Muscle of arm (tissue), 14 donors: ENCODE data around the gene MTREX. TPM values are rescaled to one million over a fixed set of nuclear protein-coding genes. Genes with fewer than 3 reads are reported as not detected.
"Not testable (repeated sequence)": the region's sequence is repeated elsewhere in the genome, so short reads cannot be mapped to it uniquely, and the experiment has no call there.

Source experiments
- DNase-seq: peaks from one replicate; pipeline ENCODE4 v3.0.0-alpha.2; 2013
- long read RNA-seq, 11 donors: transcript quantifications; one replicate each; lab custom pipeline, GENCODE V29; 2026
- polyA plus RNA-seq, 12 donors: library from polyadenylated mRNA; unstranded; fragments of 120-200 nt; gene quantifications; one replicate each; pipeline ENCODE4 v1.2.1, GENCODE V29; 2013; ENCODE audit not compliant: insufficient read length in 12 of 12

The MTREX gene
- 10 to 100 TPM in 11 of 12 donors, not detected in 1; 29.8 to 82.3 (median 70.5) TPM for polyA plus RNA-seq
- long read RNA-seq, donor 1, full-length matches to known transcripts, result 2 of 11 reads
- long read RNA-seq, donor 1, partial matches to known transcripts, result 9 of 11 reads
- long read RNA-seq, donor 1, other reads (novel, unspliced or antisense), result 0 of 11 reads
- long read RNA-seq, donor 2, full-length matches to known transcripts, result 7 of 100 reads
- long read RNA-seq, donor 2, partial matches to known transcripts, result 93 of 100 reads
- long read RNA-seq, donor 2, other reads (novel, unspliced or antisense), result 0 of 100 reads
- long read RNA-seq, donor 3, full-length matches to known transcripts, result 1 of 1 reads
- long read RNA-seq, donor 3, partial matches to known transcripts, result 0 of 1 reads
- long read RNA-seq, donor 3, other reads (novel, unspliced or antisense), result 0 of 1 reads
- long read RNA-seq, donor 4, result 0 reads
- long read RNA-seq, donor 5, full-length matches to known transcripts, result 6 of 210 reads
- long read RNA-seq, donor 5, partial matches to known transcripts, result 190 of 210 reads
- long read RNA-seq, donor 5, other reads (novel, unspliced or antisense), result 14 of 210 reads
- long read RNA-seq, donor 6, full-length matches to known transcripts, result 2 of 7 reads
- long read RNA-seq, donor 6, partial matches to known transcripts, result 5 of 7 reads
- long read RNA-seq, donor 6, other reads (novel, unspliced or antisense), result 0 of 7 reads
- long read RNA-seq, donor 7, full-length matches to known transcripts, result 2 of 35 reads
- long read RNA-seq, donor 7, partial matches to known transcripts, result 28 of 35 reads
- long read RNA-seq, donor 7, other reads (novel, unspliced or antisense), result 5 of 35 reads
- long read RNA-seq, donor 8, full-length matches to known transcripts, result 6 of 163 reads
- long read RNA-seq, donor 8, partial matches to known transcripts, result 134 of 163 reads
- long read RNA-seq, donor 8, other reads (novel, unspliced or antisense), result 23 of 163 reads
- long read RNA-seq, donor 9, partial matches to known transcripts, result 97 of 158 reads
- long read RNA-seq, donor 9, other reads (novel, unspliced or antisense), result 61 of 158 reads
- long read RNA-seq, donor 10, full-length matches to known transcripts, result 4 of 97 reads
- long read RNA-seq, donor 10, partial matches to known transcripts, result 24 of 97 reads
- long read RNA-seq, donor 10, other reads (novel, unspliced or antisense), result 69 of 97 reads
- long read RNA-seq, donor 11, full-length matches to known transcripts, result 1 of 86 reads
- long read RNA-seq, donor 11, partial matches to known transcripts, result 73 of 86 reads
- long read RNA-seq, donor 11, other reads (novel, unspliced or antisense), result 12 of 86 reads

DNA sequence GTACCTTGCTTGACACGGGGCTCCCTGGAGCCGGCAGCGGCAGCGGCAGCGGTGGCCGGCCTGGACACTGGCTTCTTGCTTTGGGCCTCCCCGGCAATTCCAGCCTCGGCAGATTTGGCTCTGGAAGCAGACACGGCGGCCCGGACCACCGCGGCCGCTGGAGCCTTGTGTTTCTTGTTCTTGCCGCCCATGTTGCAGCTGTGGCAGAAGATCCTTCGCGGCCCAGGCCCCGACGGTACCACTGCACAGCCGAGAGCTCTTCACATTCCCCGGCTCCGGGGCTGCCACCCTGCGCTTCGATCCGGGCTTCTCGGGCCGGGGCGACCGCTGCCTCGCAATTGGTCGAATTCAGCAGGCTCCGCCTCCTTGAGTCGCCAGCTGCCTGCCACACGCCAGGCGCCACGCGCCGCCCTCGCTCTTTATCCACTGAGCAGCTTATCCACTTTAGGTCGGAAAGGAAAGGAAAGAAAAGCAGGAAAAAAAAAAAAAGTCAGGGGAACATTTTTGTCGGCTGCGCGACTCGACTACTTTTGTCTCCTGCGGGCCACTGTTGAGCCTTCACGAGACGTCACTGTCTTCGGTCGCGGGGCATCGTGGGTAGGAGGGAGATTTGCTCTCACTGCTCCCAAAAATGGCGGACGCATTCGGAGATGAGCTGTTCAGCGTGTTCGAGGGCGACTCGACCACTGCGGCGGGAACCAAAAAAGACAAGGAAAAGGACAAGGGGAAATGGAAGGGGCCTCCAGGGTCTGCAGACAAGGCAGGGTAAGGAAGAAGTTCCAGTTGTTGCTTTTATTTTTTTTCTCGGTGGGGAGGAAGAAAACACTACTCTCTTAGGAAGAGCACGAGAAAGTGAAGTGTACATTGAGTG, at the start of gene MTREX, which contains the start of gene DHX29:
TSS of gene MTREX (plus strand) at position 607 of the 871 bp plus-strand sequence. CDS start at position 632, 25 bp downstream.
TSS of gene DHX29 (minus strand) at position 312 of the 871 bp plus-strand sequence. CDS start at position 191, 121 bp downstream.
- DNase-seq, result peak; percentile 95

DNA sequence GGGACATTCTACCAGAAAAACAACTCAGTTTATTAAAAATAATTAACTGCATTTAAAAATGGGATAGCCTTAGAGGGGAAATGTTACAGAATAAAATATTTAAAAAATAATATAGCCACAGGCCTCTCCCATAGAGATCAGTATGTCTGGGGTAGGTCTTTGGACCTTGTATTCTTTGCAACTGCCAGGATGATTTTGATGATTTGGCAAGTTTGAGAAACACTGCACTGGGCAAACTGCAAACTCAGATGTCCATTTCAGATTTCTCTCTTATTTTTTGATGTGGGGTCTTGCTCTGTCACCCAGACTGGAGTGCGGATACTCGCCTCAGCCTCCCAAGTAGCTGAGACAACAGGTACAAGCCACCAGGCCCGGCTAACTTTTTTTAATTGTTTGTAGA, 49.5 kb upstream of the MTREX start:
- no peak for DNase-seq

DNA sequence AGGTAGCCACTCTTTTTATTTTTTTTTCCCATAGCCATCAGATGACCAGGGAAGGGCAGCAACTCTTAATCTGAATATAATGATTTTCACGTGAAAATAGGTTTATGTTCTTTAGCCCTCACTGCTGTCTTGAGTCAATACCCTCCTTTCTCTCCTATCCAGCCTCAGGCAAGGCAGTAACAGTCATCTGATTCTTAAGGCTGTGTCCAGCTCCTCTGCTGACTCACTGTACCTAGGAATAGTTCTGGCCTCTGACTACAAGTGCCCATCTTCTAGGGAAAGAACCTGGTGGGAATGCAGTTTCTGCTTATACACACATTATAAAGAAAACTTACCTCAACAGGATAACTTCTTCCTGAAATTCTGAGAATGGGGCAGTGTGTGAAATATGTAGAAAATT, 31.0 kb upstream of the MTREX start:
- DNase-seq, result no peak

DNA sequence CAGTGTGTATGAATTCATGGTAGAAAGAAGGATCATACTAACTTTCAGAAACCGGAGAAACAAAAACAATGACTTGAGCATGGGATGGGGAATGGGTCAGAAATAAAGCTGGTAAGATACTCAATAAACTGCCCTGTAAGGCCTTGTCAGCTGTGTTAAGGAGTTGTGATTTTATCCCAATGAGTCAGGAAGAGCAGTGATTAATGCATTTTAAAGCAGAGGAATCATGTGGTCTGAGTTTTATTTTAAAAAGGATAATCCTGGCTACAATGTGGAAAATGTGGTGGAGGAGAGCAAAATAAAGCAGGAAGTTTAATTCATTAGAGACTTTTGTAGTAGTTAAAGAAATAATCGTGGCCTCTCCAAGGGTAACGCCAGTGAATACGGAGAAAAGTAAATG, 29.0 kb upstream of the MTREX start:
- no peak for DNase-seq

DNA sequence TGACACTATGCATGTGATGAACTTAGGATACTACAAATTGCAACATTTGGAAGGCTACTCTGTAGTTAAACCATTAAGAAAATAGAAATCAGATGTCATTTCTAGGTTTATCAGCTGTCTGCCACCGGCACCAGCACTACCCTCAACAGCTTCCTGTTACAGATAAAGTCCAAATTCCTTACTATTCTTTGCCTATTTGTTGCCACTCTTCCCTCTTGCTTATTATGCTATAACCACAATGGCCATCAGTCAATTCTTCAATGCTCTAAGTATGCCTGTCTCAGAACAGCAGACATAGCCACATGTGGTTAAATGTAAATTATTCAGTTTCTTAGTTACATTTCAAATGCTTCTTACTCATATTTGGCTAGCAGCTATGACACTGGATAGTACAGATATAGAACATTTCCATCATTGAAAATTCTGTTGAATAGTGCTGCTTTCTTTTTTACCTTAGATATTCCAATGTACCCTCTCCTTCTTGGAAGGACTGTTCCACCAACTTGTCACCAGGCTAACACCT, 21.3 kb upstream of the MTREX start:
- DNase-seq, result no peak

DNA sequence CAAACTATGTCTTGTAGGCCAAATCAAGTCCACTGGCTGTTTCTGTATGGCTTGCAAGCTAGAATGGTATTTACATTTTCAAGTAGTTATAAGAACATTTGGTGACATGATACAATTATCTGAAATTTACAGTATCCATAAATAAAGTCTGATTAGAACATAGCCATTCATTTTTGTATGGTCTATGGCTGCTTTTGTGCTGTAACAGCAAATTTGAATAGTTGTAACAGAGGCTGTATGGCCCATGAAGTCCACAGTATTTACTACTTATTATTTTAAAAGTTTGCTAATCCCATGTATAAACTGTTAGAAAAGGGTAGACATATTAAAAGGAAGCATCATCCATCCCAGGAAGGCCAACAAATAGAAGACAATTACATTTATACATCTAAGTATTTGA, 18.0 kb upstream of the MTREX start:
- DNase-seq, result no peak

- DNase-seq, result no peak
Measured at GRCh38 chr5:55290991-55291390, 16.8 kb upstream of the MTREX start.

DNA sequence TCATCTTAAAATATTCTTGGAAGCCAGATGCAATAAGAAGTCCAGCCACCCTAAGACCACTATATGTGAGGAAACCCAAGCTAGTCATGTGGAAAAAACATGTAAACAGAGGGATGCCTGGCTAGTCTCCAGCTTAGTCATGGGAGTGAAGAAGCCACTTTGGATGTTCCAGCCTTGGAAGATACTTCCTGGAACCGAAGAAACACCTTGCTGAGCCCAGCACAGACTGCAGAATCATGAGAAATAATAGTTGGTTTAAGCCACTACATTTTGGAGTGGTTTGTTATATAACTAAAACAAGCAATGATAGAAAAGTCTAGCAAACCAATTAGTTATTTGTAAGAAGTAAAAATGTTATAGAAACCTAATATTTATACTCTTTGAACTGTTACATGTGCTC, 12.9 kb upstream of the MTREX start:
- DNase-seq, result no peak

- no peak for DNase-seq
Measured at GRCh38 chr5:55300890-55301289, 6.9 kb upstream of the MTREX start.

DNA sequence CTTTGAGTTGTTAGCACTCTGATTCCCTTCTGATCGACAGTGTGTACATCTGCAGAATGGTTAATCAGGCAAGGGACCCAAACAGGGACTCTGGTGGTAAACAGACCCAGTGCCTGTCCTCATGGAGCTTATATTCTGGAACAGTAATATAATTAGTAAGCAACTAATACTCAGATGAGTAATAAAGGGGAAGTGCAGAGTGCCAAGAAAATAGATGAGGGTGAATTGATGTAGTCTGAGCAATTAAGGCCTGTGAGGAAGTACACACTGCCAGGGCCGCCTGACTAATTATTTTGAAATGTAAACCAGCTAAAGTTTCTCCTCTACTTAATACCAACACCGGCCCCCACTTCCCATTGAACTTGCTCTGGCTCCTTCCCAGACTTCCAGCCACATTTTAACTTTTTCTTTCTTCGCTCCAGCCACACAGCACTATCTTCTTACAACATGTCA, 4.5 kb upstream of the MTREX start:
- DNase-seq, result no peak

GRCh38 chr5:55304584-55304983, 3.2 kb upstream of the MTREX start:
- no peak for DNase-seq

GRCh38 chr5:55305345-55305744, 2.4 kb upstream of the MTREX start:
- DNase-seq, result no peak

DNA sequence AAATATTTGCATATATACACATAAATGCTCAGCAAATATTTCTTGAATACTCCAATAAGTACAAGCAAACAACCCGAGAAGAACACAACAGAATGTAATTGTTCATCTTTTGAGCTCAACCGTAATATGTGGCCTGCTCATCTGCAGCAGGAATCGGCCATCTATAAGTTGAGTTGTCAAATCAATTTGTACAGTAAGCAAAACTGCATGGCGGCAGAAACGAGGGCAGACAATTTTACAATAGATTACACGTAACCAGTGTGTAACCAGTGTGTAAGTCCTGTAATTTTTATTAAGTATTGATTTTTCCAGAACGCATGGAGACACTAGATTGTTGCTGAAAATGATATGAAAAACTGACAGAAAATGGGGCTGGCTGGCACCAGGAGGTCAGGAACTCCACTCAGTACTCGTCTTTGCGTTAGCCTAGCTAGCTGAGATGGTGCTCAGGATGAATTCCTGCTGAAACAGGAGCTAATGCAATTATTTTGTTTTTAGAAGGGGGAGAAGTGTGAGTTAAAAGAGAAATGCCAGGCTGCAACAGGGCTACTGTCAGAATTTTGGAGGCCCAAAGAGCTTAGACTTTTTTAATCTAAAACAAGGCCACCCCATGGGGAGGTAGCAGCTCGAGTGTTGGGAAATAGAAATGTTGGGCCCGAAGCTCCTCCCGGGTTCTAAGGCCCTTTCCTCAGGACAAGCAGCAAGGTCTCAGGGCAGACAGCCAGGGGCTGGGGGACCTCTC, 977 bp upstream of the MTREX start:
- no peak for DNase-seq

GRCh38 chr5:55308254-55308836, 556 bp downstream of the MTREX start:
- DNase-seq, result no peak

- no peak for DNase-seq
Measured at GRCh38 chr5:55313870-55314617, 6.3 kb downstream of the MTREX start.

DNA sequence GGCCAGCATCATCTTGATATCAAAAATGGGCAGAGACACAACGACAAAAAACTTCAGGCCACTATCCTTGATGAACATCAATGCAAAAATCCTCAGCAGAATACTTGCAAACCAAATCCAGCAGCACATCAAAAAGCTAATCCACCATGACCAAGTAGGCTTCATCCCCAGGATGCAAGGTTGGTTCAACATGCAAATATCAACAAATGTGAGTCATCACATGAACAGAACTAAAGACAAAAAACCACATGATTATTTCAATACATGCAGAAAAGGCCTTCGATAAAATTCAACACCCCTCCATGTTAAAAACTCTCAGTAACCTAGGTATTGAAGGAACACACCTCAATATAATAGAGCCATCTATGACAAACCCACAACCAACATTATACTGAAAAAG, 8.5 kb downstream of the MTREX start:
- DNase-seq, result no peak

DNA sequence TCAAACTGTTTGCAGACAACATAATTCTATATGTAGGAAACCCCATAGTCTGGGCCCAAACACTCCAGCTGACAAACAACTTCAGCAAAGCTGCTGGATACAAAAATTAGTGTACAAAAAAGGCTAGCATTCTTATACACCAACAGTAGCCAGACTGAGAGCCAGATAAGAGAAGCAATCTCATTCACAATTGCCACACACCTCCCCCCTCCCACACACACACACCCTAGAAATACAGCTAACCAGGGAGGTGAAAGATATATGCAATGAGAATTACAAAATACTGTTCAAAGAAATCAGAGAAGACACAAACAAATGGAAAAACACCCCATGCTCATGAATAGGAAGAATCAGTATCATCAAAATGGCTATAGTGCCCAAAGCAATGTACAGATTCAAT, 9.0 kb downstream of the MTREX start:
- no peak for DNase-seq

DNA sequence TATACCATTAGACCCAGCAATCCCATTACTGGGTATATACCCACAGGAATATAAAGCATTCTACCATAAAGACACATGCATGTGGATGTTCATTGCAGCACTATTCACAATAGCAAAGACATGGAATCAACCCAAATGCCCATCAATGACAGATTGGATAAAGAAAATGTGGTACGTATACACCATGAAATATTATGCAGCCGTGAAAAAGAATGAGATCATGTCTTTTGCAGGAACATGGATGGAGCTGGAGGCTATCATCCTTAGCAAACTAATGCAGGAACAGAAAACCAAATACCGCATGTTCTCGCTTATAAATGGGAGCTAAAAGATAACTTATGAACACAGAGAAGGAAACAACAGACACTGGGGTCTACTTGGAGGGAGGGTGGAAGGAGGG, 10.4 kb downstream of the MTREX start:
- DNase-seq, result not testable (repeated sequence)
